DMS153 treated with DMSO at 0.1 percent for 48 hours (cell line): Measurements from ENCODE around the gene FAM234B.
"Not testable (repeated sequence)": the region's sequence is repeated elsewhere in the genome, so short reads cannot be mapped to it uniquely, and the experiment has no call there.

Experiments
- DNase-seq: peaks from one replicate; lab custom pipeline; 2025; ENCODE audit not compliant: unreplicated experiment; lab: John Stamatoyannopoulos, UW

The FAM234B gene

DNA sequence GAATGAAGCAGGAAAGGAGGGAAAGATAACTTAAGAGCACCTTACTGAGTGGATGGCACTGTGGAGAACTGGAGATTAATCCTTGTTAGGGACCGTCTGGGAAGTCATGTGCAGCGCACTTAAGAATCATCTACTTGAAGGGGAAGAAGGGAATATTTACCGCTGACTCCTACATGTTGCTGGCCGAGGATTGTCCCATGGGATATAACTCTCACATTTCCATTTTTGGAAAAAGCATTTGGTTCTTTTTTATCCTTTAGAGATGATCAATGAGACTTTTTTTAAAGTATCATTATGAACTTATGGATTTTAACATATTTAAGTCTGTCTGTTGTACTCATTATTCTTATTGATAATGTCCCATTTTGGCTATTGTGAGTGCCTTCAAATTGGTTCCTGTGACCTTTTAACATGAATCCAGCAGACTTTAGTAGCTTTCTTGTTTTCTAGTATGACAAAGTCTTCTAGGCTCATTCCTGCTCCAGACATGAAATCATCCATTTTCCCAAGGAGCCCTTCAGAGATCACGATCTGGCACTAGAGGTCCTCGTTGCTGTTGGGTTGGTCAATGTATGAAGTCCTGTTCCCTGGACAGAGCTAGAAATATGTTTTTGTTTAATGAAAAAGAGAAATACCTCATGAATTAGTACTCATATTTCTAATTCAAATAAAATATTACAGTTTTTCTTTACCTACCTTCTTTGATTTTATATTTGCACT, 20.2 kb upstream of the FAM234B start:
- no peak for DNase-seq

DNA sequence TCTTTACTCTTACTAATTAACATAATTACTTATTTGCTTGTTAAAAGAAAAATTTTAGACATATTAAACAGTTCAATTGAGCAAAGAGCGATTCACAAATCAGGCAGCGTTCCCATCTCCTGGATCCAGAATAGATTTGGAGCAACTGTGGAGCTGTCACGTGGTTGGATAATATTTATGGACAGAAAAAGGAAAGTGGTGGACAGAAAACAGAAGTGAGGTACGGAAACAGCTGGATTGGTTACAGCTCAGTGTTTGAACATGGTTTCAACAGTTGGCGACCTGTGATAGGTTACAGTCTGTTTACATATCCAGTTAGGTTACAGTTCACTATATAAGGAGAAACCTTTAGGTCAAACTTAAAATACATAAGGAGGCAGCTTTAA, 19.7 kb upstream of the FAM234B start:
- DNase-seq: no peak

DNA sequence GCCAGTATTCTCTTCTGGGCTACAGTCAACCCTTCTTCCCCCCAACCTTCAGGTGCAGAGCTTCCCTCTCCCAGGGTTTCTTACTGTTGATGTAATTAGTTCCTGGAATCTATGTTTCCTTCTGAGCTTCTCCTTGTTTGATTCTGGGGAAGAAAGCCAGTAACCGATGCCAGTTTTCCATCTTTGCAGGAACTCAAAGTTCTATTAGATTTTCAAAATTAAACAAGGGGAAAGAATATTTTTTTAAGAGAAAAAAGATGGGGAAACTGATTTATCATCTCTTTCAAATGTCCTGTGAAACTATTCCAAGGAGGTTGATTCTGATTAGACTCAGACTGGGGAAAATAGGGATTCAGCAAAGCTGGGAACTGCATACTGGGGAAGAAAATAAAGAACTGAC, 17.9 kb upstream of the FAM234B start:
- DNase-seq: no peak

DNA sequence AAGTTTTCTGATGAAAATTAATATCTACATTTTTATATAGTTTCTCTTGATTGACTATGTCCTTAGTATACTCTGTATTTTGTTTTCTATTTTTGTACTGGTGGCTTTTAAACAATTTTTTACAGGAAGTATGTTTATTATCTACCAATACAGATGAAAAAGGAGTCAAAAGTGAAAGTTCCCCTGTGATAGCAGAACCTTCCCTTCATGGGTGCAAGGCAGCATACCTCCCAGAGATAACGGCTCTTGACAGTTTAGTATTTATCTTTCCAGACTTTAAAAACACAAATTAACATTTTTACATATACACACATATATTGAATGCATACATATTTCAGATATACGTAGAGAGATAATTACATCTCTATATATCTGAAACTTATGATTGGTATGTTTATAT, 17.1 kb upstream of the FAM234B start:
- no peak for DNase-seq

DNA sequence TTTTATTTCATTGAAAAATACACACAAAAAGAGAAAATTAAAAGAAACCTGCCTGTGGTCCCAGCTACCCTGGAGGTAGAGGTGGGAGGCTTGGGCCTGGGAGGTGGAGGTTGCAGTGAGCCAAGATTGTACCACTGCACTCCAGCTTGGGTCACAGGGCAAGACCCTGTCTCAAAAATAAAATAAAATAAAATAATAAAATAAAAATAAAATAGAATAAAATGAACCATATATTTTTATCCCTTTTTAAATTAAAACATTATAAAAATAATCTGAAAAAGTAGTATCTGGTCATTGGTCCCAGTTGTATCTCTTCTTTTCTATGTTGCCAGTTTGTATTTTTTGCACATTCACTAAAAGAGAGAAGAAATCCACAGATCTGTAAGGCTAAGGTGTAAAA, 16.7 kb upstream of the FAM234B start:
- DNase-seq: no peak

DNA sequence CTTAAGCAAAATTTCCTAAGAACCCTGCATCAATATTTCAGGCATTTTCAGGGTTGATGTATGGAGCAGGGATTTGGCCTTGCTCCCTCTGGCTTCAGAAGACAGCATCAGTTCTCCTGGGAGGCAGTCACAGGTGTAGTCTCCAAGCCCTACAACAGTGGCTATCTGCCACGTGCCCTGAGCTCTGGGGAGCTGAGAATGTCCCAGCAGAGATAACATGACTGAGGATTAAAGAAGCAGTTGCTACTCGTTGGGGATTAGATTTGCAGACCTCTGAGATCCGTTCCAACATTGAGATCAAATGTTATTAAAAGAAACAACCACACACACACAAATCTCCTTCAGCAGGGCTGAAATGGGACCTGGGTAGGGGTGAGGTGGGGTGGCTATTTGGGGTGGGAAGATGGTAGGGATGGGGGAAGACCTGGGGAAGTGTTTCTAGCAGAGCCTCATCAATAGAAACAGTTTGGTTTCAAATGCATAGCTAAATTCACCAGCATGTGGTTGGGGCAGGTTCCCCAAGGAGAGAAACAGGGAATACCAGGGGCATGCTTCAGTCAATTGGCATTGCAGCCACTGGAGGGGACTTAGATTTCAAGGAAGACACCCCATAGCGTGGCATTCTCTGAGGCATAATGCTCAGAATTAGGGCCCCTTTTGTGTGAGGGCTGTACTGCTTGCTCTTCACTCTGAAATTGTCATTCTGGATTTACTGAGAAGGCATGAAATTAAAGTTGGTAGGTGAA, 15.2 kb upstream of the FAM234B start:
- no peak for DNase-seq

DNA sequence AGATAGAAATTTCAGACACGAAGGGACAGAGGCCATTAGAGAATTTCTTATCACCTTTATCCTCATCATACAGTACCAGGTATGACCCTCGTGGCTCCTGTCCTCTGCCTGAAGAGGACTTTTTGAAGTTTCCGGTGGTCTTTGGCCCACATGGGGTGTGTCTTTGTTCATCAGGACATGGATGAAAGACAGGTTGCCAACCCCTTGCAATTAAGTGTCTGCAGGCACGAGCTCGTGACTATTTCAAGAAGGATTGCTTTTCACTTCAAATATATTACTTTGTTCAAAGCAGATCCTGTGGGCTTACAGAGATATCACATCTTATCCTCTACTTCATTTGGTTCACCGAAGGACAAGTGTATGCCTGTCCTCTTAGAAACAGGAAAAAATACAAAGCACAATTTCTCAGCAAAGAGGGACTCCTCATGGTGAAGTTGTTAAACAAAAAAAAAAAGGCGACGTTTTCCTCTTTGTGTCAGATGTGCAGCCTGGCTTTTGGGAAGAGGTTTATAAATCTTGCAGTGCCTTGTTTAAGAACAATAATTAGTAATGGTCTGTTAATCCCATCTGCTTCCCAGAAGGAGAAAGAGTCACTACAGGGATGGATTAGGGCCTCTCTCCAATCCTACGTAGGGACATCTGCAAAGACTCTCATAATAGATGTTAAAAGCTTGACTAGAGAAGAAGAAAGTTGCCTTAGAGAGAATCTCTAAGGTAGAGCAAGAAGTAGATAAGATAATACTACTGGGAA, 13.5 kb upstream of the FAM234B start:
- DNase-seq: no peak

DNA sequence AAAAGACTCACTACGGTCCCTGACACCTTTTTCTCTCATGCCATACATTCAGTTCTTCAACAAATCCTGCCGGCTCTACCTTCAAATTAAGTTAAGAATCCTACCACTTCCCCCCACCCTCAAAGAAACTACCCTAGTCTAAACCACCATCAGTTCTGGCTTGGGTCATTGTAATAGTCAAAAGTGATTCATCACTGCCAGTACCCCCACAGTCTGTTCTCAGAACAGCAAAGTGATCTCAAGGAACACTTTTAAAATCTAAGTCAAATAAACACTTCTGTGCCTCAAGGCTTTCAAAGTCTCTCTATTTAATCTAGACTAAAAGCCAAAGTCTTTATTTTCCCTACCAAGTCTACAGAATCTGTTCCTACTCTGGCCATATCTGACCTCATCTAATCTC, 12.0 kb upstream of the FAM234B start:
- no peak for DNase-seq

DNA sequence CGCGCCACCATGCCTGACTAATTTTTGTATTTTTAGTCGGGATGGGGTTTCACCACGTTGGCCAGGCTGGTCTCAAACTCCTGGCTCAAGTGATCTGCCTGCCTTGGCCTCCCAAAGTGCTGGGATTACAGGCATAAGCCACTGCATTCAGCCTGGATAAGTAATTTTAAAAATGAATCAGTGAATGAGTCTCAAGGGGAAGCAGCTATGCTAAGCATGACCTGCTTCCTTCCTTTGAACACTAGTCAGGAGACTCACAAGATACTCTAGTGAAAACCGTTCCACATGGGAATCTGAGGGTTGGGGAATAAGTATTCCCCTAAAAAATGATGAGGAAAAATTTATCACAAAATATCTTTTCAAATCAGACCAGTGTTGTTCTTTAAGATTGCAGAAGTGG, 10.7 kb upstream of the FAM234B start:
- no peak for DNase-seq

DNA sequence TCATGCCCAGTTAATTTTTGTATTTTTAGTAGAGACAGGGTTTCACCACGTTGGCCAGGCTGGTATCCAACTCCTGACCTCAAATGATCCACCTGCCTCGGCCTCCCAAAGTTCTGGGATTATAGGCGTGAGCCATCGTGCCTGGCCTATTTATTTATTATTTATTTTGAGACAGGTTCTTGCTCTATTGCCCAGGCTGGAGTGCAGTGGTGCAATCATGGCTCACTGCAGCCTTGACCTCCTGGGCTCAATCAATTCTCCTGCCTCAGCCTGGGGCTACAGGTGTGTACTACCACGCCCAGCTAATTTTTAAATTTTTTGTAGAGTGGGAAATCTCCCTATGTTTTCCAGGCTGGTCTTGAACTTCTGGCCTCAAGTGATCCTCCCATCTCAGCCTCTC, 8.8 kb upstream of the FAM234B start:
- DNase-seq: not testable (repeated sequence)

DNA sequence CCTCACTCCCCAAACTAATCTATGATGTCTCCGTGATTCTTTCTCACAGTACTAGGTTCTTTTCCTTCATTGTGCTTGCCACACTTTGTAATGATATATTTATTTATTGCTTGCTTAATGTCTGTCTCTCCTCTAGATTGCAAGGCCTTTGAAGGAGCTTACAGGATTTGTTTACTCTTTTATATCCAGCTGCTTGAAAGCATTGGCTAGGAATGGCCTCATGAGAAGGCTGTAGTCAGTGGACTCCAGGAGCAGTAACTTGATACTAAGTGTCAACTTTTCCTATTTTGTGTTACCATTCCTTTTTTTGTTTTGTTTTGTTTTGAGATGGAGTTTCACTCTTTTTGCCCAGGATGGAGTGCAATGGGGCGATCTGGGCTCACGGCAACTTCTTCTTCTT, 7.3 kb upstream of the FAM234B start:
- DNase-seq: no peak

DNA sequence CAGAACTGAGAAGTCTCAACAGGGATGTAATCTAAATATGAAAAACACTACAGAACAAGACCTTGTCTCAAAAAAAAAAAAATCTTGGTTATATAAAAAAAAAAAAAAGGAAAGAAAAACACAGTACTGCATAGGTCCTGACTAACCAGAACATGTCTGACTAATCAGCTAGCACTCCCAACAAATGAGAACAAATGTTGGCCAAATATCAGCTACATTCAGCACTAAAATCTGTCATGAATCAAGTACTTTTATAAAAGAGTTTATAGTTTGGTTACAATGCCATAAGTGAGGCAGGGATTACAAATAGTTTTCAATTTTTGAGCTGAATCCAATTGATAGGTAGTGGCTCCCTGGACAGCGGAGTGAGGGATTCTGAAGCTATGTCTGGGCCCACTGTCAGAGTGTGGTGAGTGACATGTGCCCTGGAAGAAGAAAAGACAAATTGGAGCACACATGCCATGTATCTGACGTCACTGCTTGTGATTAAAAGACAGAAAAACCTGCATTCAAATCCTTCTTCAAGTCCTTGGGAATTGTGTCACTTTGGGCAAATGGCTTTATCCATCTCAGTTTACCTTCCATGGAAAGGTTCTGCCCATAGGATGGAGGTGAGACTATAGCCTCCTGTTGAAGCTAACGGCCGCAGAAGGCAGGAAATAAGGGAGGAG, 5.6 kb upstream of the FAM234B start:
- no peak for DNase-seq

DNA sequence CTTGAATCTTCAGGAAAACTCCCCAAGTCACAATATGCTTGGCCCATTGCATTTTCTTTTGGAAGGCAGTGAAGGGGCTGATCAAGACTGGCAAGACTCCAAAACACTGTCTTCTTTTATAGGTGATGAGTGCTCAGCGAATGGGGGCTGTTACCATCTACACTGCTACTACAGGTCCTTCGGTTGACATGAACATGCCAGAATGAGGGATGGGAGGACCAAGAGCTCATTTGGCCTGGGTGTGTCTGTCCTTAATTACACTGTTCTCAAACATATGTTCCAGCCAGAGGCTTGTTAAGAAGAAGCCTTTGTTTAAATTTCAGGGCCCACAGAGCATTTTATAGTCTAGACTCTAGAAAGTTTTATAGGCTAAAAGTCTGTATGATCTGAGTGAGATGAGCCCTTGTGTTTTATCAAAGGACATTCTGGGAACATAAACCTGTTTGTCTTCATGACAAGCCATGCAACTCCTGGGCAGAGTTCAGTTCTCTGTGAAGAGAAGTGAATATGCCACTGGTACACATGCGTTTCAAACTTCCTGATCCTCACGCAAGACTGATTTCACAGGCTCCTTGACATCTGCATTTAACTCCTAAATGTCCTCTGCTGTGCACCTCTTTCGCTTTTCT, 4.7 kb upstream of the FAM234B start:
- no peak for DNase-seq

DNA sequence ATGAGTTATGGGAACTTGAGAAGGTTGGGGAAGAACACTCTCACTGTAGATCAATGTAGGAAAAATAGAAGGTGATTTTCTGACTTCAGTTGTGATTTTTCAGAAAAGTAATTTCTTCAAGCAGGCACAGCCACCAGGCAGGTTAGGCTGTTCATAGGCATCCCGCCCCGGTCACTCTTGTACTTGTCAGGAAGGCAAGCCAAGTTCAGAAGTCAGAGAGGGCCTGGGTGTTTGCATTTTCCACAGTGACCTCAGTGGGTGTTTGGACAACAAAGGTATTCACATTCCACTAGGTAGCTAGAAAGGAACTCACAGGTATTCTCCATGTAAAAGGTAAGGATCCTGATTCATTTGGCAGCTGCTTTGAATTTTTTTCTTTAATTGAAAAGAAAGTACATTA, 3.0 kb upstream of the FAM234B start:
- DNase-seq: no peak

DNA sequence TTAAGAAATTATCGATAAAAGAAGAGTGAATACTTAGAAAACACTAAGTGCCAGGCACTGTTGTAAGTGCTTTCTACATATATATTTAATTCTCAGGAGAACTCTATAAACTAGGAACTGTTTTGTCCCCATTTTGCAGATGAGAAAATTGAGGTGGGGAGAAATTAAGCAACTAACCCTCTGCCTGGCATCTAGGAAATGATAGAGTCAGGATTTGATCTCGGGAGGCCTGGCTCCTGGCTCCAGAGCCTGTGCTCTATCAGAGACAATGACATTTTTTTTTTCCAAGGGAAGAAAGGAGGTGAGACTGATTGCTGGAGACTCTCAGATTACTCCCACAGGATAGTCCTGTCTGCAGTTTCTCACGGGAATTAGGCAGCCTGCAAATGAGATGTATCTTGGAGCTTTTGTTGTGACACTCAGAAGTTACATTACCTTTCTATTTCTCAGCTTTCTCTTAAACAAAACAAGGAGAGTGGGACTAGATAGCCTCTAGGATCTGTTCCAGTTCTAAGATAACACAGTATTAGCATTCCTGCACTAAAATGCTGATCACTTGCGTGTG, 1.4 kb upstream of the FAM234B start:
- no peak for DNase-seq

DNA sequence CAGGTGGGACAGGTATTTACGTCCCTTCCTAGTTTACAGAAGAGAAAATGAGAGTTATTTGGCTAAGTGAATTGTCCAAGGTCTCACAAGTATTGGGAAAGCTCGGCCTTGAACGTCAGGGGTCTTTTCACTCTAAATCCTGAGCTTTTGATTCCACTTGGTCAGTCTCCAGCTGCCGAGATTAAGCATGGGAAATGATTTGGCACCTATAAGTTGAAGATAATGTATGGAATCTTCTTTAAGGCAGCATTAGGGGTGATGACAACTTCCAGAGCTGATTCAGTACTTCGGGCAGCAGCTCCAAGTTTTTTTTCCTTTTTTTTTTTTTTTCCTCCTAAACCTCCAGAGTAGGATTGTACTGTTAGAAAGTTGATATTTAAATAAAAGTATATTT, 722 bp downstream of the FAM234B start:
- no peak for DNase-seq

DNA sequence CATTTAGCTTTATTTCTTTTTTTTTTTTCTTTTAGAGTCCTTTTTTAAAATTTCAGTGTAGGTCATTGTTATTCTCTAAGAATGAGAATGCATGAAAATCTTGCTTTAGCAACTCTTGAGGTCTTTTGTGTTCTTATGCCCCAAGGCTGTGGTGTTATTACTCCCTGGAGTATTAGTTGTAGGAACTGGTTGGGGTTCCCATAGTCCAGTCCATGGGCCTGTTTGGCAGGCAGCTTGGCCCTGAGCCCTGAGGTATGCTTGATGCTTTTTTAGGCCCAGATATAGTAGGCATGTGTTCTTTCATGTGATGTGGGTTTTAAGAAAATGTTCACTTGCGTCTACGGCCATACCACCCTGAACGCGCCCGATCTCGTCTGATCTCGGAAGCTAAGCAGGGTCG, 1.6 kb downstream of the FAM234B start:
- no peak for DNase-seq

DNA sequence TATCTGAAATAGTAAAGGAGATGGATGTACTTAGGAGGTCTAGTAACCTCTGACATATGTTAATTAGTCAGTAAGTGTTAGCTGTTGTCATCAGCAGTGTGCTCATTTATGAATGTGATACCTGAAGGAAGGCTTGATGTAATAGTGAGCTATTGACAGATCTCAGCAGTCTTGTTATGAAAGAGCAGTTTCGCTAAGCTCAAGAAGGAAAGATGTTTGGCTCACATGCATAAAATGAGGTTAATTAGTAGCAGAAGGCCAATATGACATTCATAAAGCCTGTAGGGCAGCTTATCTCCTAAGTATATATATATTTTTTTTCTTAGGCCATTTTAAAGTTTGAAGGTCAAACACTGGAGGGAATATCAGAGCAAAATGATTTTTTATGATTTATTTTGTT, 2.8 kb downstream of the FAM234B start:
- no peak for DNase-seq

DNA sequence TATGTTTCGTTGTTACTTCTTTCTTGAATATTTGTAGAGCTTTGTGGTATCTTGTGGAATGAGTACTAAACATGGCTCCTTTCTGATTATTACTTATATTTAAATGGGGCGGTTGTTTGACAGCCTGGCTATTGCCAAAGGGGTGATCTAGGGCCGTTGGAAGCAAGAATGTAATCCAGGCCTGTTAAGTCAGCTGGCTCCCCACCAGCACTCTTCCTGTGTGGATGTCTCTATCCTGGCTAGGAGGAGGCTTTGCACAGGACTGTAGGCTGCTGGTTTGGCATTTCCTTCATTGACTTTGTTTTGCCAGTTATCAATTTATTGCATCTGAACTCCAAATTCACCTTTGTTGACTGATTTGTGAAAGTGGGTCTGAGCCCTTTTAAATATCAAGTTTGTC, 5.6 kb downstream of the FAM234B start:
- no peak for DNase-seq

DNA sequence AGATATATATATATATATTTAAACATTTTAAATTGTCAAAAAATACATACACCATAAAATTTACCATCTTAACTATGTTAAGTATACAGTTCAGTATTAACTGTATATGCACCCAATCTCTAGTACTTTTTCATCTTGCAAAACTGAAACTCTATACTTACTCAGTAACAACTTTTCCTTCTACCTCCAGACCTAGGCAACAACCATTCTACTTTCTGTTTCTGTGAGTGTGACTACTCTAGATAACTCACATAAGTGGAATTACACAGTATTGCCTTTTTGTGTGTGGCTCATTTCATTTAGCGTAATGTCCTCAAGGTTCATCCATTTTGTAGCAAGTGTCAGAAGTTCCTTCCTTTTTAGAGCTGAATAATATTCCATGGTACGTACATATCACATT, 8.2 kb downstream of the FAM234B start:
- no peak for DNase-seq

DNA sequence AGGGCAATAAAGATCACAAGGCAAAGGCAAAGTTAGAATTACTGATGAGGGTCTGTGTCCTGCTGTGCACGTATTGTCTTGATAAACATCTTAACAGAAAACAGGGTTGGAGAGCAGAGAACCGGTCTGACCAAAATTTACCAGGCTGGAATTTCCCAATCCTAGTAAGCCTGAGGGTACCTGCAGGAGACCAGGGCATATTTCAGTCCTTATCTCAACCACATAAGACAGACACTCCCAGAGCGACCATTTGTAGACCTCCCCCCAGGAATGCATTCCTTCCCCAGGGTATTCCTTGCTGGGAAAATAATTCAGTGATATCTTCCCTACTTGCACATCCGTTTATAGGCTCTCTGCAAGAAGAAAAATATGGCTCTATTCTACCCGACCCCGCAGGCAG, 9.4 kb downstream of the FAM234B start:
- not testable (repeated sequence) for DNase-seq
